Ovary (tissue), 3 donors: ENCODE data around the gene BHLHE41.

Source experiments
- CTCF ChIP-seq, 3 donors: fragments of 450-650 bp in 2 of 3; fragments of 200-600 bp in 1 of 3; IDR thresholded peaks; one replicate each; pipeline versions ENCODE4 v1.5.1 to v1.8.0; 2016 to 2022; ENCODE audit warnings: antibody characterized with exemption in 3 of 3, mild to moderate bottlenecking in 1 of 3
- POLR2A ChIP-seq: fragments of 450-650 bp; IDR thresholded peaks from one replicate; pipeline ENCODE4 v1.6.1; 2017; ENCODE audit warnings: antibody characterized with exemption, mild to moderate bottlenecking, moderate library complexity
- donor health status: DM: no; HTN: no; CAD: no.

- no peak for TF ChIP-seq CTCF (IDR thresholded peaks at IDR 0.05)
- TF ChIP-seq POLR2A, result no peak
Measured at GRCh38 chr12:26135571-26135970, 10.7 kb upstream of the BHLHE41 start.
